Stimulated activated naive B cell treated with anti-CD40 and anti-IgM and Interleukin-4, amounts not matched to agents 10 μg/mL and 1 μg/mL and 100 μg/mL, for 72 hours (primary cell): ENCODE measurements around the gene CD46.
"Not testable (repeated sequence)": the region's sequence is repeated elsewhere in the genome, so short reads cannot be mapped to it uniquely, and the experiment has no call there.

Source experiments
- ATAC-seq, 2 donors: fragments of 150-1000 bp; cut with Tn5 transposase; replicated peaks; 2 replicates each; pipeline ENCODE4 v1.10.0; 2021; ENCODE audit warnings: moderate library complexity in 1 of 2
- DNase-seq: peaks from one replicate; pipeline ENCODE4 v3.0.0; 2021
- H3K27ac Mint-ChIP-seq: one replicate; pipeline ENCODE4 v1.8.0; 2022; ENCODE audit warnings: mild to moderate bottlenecking, mixed read lengths
- H3K27me3 Mint-ChIP-seq, 2 donors: one replicate each; pipeline ENCODE4 v1.8.0; 2022; ENCODE audit warnings: mixed read lengths in 2 of 2
- H3K36me3 Mint-ChIP-seq, 2 donors: one replicate each; pipeline ENCODE4 v1.8.0; 2022; ENCODE audit warnings: mixed read lengths in 2 of 2, mild to moderate bottlenecking in 1 of 2
- H3K4me1 Mint-ChIP-seq, 2 donors: one replicate each; pipeline ENCODE4 v1.8.0; 2022; ENCODE audit warnings: mixed read lengths in 2 of 2, mild to moderate bottlenecking in 1 of 2
- H3K4me3 Mint-ChIP-seq, 2 donors: one replicate each; pipeline ENCODE4 v1.8.0; 2022; ENCODE audit warnings: mild to moderate bottlenecking in 2 of 2, mixed read lengths in 2 of 2, moderate library complexity in 1 of 2
- H3K9me3 Mint-ChIP-seq, 2 donors: one replicate each; pipeline ENCODE4 v1.8.0; 2022; ENCODE audit warnings: mixed read lengths in 2 of 2, mild to moderate bottlenecking in 1 of 2

CD46 gene

DNA sequence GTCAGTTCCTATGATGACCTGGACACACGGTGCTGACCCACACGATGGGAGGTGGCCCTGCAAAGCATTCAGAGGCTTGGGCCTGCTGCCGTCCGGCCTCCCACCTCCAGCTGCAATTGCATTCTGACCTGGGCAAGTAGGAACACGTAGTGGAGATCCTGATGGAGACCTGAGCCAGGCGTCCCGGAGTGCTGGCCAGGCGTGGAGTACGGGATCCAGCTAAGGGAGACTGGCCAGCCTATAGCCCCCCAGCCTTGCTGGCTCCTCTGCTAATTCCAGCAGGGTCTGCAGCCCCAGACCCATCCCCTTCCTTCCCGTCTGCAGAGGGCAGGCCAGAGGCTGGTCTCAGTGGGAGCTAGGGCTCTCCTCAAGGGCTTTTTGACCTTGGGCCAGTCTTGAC lies 11.2 kb downstream of the CD46 start:
- DNase-seq (no peak), ATAC-seq (no peak)
- H3K36me3 Mint-ChIP-seq, result peaks cover 36 to 68% of the 10 kb centered on the region in 2 donors
- H3K9me3 Mint-ChIP-seq, result no peaks in the 10 kb centered on the region
- no peaks in the 10 kb centered on the region for H3K4me1 Mint-ChIP-seq
- no peak overlapping the region for H3K4me3 Mint-ChIP-seq
- no peaks in the 10 kb centered on the region for H3K27me3 Mint-ChIP-seq
- H3K27ac Mint-ChIP-seq, result no peak overlapping the region

- Mint-ChIP-seq H3K4me1 (no peaks in the 10 kb centered on the region), H3K36me3 (peaks cover 34 to 68% of the 10 kb centered on the region in 2 donors), H3K9me3 (no peaks in the 10 kb centered on the region), H3K27me3 (no peaks in the 10 kb centered on the region), H3K27ac (no peak overlapping the region), H3K4me3 (no peak overlapping the region)
- ATAC-seq (no peak), DNase-seq (no peak)
Measured at GRCh38 chr1:207763972-207764371, 12.1 kb downstream of the CD46 start.

GRCh38 chr1:207766569-207766968 lies 14.7 kb downstream of the CD46 start:
- DNase-seq (no peak), ATAC-seq (no peak)
- Mint-ChIP-seq H3K4me3 (no peak overlapping the region), H3K9me3 (peaks cover 0 to 4% of the 10 kb centered on the region in 2 donors), H3K4me1 (no peaks in the 10 kb centered on the region), H3K27ac (no peak overlapping the region), H3K36me3 (peaks cover 51 to 74% of the 10 kb centered on the region in 2 donors), H3K27me3 (no peaks in the 10 kb centered on the region)

- H3K4me1 Mint-ChIP-seq, H3K27ac Mint-ChIP-seq, H3K4me3 Mint-ChIP-seq, H3K27me3 Mint-ChIP-seq, ATAC-seq, DNase-seq, H3K9me3 Mint-ChIP-seq: not testable (repeated sequence)
- H3K36me3 Mint-ChIP-seq, result peaks cover 62 to 75% of the 10 kb centered on the region in 2 donors
Measured at GRCh38 chr1:207770514-207770913, 18.7 kb downstream of the CD46 start.

DNA sequence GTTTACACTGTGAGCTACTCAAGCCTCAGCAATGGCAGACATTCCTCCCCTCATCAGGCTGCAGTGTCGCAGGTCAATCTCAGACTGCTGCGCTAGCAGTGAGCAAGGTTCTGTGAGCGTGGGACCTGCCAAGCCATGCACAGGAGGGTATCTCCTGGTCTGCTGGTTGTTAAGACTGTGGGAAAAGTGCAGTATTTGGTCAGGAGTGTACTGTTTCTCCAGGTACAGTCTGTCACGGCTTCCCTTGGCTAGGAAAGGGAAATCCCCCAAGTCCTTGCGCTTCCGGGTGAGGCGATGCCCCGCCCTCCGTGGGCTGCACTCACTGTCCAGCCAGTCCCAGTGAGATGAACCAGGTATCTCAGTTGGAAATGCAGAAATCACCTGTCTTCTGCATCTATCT lies 24.2 kb downstream of the CD46 start:
- H3K4me1 Mint-ChIP-seq, result peaks cover 14 to 15% of the 10 kb centered on the region in 2 donors
- not testable (repeated sequence) for ATAC-seq, H3K27ac Mint-ChIP-seq, DNase-seq, H3K27me3 Mint-ChIP-seq, H3K4me3 Mint-ChIP-seq
- peaks cover 76 to 93% of the 10 kb centered on the region in 2 donors for H3K36me3 Mint-ChIP-seq
- H3K9me3 Mint-ChIP-seq, result peaks cover 7 to 15% of the 10 kb centered on the region in 2 donors

DNA sequence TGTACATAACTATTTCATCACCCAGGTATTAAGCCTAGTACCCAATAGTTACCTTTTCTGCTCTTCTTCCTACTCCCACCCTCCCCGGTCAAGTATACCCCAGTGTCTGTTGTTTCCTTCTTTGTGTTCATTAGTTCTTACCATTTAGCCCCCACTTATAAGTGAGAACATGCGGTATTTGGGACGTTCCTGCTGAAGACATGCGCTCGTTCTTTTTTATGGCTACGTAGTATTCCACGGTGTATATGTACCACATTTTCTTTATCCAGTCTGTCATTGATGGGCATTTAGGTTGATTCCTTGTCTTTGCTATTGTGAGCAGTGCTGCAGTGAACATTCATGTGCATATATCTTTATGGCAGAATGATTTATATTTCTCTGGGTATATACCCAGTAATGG lies 25.6 kb downstream of the CD46 start:
- not testable (repeated sequence) for H3K4me3 Mint-ChIP-seq, H3K27me3 Mint-ChIP-seq, H3K27ac Mint-ChIP-seq, ATAC-seq, H3K9me3 Mint-ChIP-seq, DNase-seq
- peaks cover 68 to 85% of the 10 kb centered on the region in 2 donors for H3K36me3 Mint-ChIP-seq
- peaks cover 11 to 19% of the 10 kb centered on the region in 2 donors for H3K4me1 Mint-ChIP-seq

- no peak for ATAC-seq
- Mint-ChIP-seq H3K27ac (peak overlapping the region; percentile 62), H3K36me3 (peaks cover 56 to 72% of the 10 kb centered on the region in 2 donors), H3K4me3 (no peak overlapping the region), H3K4me1 (peaks cover 9 to 16% of the 10 kb centered on the region in 2 donors), H3K9me3 (peaks cover 6 to 8% of the 10 kb centered on the region in 2 donors), H3K27me3 (no peaks in the 10 kb centered on the region)
- no peak for DNase-seq
Measured at GRCh38 chr1:207779008-207779407, 27.2 kb downstream of the CD46 start.

DNA sequence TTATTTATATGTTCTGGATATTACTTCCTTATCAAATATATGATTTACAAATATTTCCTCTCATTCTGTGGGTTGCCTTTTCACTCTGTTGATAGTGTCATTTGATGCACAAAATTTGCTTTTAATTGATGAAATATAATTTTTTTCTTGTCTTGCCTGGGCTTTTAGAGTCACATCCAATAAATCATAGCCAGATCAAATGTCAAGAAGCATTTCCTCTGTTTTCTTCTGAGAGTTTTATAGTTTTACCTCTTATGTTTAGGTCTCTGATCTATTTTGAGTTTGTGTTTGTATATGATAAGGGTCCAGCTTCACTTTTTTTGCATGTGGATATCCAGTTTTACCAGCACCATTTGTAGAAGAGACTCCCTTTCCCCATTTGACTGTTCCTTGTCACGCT lies 29.5 kb downstream of the CD46 start:
- Mint-ChIP-seq H3K27ac (no peak overlapping the region), H3K36me3 (peaks cover 45 to 62% of the 10 kb centered on the region in 2 donors), H3K27me3 (no peaks in the 10 kb centered on the region), H3K4me3 (no peak overlapping the region), H3K4me1 (peaks cover 7 to 14% of the 10 kb centered on the region in 2 donors), H3K9me3 (peaks cover 4 to 7% of the 10 kb centered on the region in 2 donors)
- DNase-seq (no peak), ATAC-seq (no peak)

DNA sequence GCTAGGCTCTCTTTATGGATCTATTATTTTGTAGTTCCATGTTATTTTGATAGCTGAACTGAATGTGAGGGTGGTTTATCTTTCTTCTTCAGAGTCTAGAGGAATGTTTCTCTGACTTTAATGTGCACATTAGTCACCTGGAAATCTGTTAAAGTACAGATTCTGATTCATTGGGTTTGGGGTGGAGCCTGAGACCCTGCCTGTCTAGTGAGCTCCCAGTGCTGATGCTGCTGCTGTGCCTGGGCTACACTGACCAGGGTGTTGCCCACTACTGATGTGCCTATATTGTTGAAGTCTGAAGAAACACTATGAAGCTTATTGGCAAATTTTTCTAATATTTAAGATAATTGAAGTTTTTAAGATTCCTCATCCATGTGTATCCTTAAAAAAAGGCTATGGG lies 35.9 kb downstream of the CD46 start:
- no peak overlapping the region for H3K27ac Mint-ChIP-seq
- H3K4me1 Mint-ChIP-seq, result no peaks in the 10 kb centered on the region
- ATAC-seq (no peak), DNase-seq (no peak)
- H3K36me3 Mint-ChIP-seq, result peaks cover 19 to 24% of the 10 kb centered on the region in 2 donors
- no peaks in the 10 kb centered on the region for H3K27me3 Mint-ChIP-seq
- H3K4me3 Mint-ChIP-seq, result no peak overlapping the region
- H3K9me3 Mint-ChIP-seq, result no peaks in the 10 kb centered on the region

- no peaks in the 10 kb centered on the region for H3K9me3 Mint-ChIP-seq
- no peaks in the 10 kb centered on the region for H3K4me1 Mint-ChIP-seq
- H3K27ac Mint-ChIP-seq, result no peak overlapping the region
- H3K36me3 Mint-ChIP-seq, result peaks cover 14 to 21% of the 10 kb centered on the region in 2 donors
- no peak overlapping the region for H3K4me3 Mint-ChIP-seq
- no peaks in the 10 kb centered on the region for H3K27me3 Mint-ChIP-seq
- DNase-seq, result no peak
- no peak for ATAC-seq
Measured at GRCh38 chr1:207789386-207789785, 37.5 kb downstream of the CD46 start.

GRCh38 chr1:207789792-207790787 lies 38.2 kb downstream of the CD46 start:
- Mint-ChIP-seq H3K4me1 (no peaks in the 10 kb centered on the region), H3K36me3 (peaks cover 9 to 18% of the 10 kb centered on the region in 2 donors), H3K27me3 (no peaks in the 10 kb centered on the region), H3K4me3 (no peak overlapping the region), H3K27ac (no peak overlapping the region), H3K9me3 (no peaks in the 10 kb centered on the region)
- ATAC-seq (no peak), DNase-seq (no peak)

DNA sequence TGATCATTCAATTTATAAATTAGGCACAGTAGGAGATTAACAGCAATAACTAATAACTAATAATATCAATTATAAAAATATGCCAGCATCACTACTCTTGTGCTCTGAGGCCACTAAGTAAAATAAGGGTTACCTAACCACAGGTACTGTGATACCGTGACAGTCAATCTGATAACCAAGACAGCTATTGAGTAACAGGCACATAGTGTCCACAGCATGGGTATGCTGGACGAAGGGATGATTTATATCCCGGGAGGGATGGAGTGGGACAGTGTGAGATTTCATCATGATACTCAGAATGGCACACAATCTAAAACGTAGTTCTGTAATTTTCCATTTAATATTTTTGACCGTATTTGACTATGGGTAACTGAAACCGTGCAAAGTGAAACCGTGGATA lies 39.4 kb downstream of the CD46 start:
- H3K4me1 Mint-ChIP-seq, result no peaks in the 10 kb centered on the region
- no peaks in the 10 kb centered on the region for H3K9me3 Mint-ChIP-seq
- peaks cover 10 to 19% of the 10 kb centered on the region in 2 donors for H3K36me3 Mint-ChIP-seq
- DNase-seq (no peak), ATAC-seq (no peak)
- H3K4me3 Mint-ChIP-seq, result no peak overlapping the region
- H3K27me3 Mint-ChIP-seq, result no peaks in the 10 kb centered on the region
- H3K27ac Mint-ChIP-seq, result no peak overlapping the region

- H3K4me3 Mint-ChIP-seq, result no peak overlapping the region
- peaks cover 3 to 17% of the 10 kb centered on the region in 2 donors for H3K4me1 Mint-ChIP-seq
- DNase-seq (no peak), ATAC-seq (no peak)
- no peak overlapping the region for H3K27ac Mint-ChIP-seq
- peaks cover 12 to 19% of the 10 kb centered on the region in 2 donors for H3K36me3 Mint-ChIP-seq
- H3K9me3 Mint-ChIP-seq, result no peaks in the 10 kb centered on the region
- no peaks in the 10 kb centered on the region for H3K27me3 Mint-ChIP-seq
Measured at GRCh38 chr1:207793327-207793726, 41.5 kb downstream of the CD46 start.

DNA sequence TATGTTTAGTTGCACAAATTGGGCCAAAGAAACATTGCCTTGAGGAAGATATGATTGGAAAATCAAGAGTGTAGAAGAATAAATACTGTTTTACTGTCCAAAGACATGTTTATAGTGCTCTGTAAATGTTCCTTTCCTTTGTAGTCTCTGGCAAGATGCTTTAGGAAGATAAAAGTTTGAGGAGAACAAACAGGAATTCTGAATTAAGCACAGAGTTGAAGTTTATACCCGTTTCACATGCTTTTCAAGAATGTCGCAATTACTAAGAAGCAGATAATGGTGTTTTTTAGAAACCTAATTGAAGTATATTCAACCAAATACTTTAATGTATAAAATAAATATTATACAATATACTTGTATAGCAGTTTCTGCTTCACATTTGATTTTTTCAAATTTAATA lies 43.0 kb downstream of the CD46 start:
- Mint-ChIP-seq H3K4me1 (peaks cover 7 to 32% of the 10 kb centered on the region in 2 donors), H3K9me3 (no peaks in the 10 kb centered on the region), H3K36me3 (peaks cover 12 to 19% of the 10 kb centered on the region in 2 donors), H3K27me3 (no peaks in the 10 kb centered on the region), H3K27ac (no peak overlapping the region), H3K4me3 (no peak overlapping the region)
- ATAC-seq, result no peak
- DNase-seq, result no peak
